ENCODE results near the gene DIAPH3.

GRCh38 chr13:60147361-60147760 is 16.4 kb downstream of the DIAPH3 start:
- TF ChIP-seq POLR2AphosphoS5 (IDR thresholded peaks at IDR 0.05; ENCODE audit: low read depth, low read length) (no peak), CTCF (IDR thresholded peaks at IDR 0.05; ENCODE audit: control extremely low read depth in 1 of 3, insufficient read depth in 1 of 3, low read depth in 1 of 3, low read length in 3 of 3) (no peak), EP300 (IDR thresholded peaks at IDR 0.05; ENCODE audit: borderline replicate concordance in 1 of 2, low read depth in 2 of 2, low read length in 2 of 2) (no peak), RFX5 (IDR thresholded peaks at IDR 0.05; ENCODE audit: borderline replicate concordance, low read depth, low read length) (no peak)

Data from H1 (cell line).